Activated naive CD8-positive, alpha-beta T cell treated with anti-CD3 and anti-CD28 coated beads, Interleukin-2, amount 50 U/mL, for 24 hours (primary cell): ENCODE data around the gene ARHGEF16.

Experiments used
- ATAC-seq: fragments of 150-1000 bp; cut with Tn5 transposase; one replicate; pipeline ENCODE4 v1.10.0; 2021
- DNase-seq: peaks from one replicate; pipeline ENCODE4 v3.0.0; 2021
- H3K27ac Mint-ChIP-seq: one replicate; pipeline ENCODE4 v1.8.0; 2021; ENCODE audit warnings: mild to moderate bottlenecking, mixed read lengths
- H3K27me3 Mint-ChIP-seq: one replicate; pipeline ENCODE4 v1.8.0; 2021; ENCODE audit warnings: mixed read lengths
- H3K36me3 Mint-ChIP-seq: one replicate; pipeline ENCODE4 v1.8.0; 2021; ENCODE audit warnings: low read depth, mixed read lengths
- H3K4me1 Mint-ChIP-seq: one replicate; pipeline ENCODE4 v1.8.0; 2021; ENCODE audit warnings: mixed read lengths
- H3K4me3 Mint-ChIP-seq: one replicate; pipeline ENCODE4 v1.8.0; 2021; ENCODE audit warnings: mild to moderate bottlenecking, moderate library complexity, mixed read lengths
- H3K9me3 Mint-ChIP-seq: one replicate; pipeline ENCODE4 v1.8.0; 2021; ENCODE audit warnings: mixed read lengths

The ARHGEF16 gene

GRCh38 chr1:3470650-3471355 lies 16.3 kb downstream of the ARHGEF16 start:
- DNase-seq (no peak), ATAC-seq (no peak)
- Mint-ChIP-seq H3K9me3 (no peaks in the 10 kb centered on the region), H3K36me3 (no peaks in the 10 kb centered on the region), H3K27me3 (no peaks in the 10 kb centered on the region), H3K4me1 (no peaks in the 10 kb centered on the region), H3K4me3 (no peak overlapping the region), H3K27ac (no peak overlapping the region)

- H3K4me3 Mint-ChIP-seq: no peak overlapping the region
- DNase-seq (no peak), ATAC-seq (no peak)
- H3K27me3 Mint-ChIP-seq: no peaks in the 10 kb centered on the region
- no peak overlapping the region for H3K27ac Mint-ChIP-seq
- no peaks in the 10 kb centered on the region for H3K9me3 Mint-ChIP-seq
- H3K4me1 Mint-ChIP-seq: no peaks in the 10 kb centered on the region
- H3K36me3 Mint-ChIP-seq: no peaks in the 10 kb centered on the region
These were observed 17.1 kb downstream of the ARHGEF16 start for GRCh38 chr1:3471356-3472087.

GRCh38 chr1:3472088-3472850 lies 17.8 kb downstream of the ARHGEF16 start:
- ATAC-seq: no peak
- DNase-seq: no peak

GRCh38 chr1:3472906-3473305 lies 18.4 kb downstream of the ARHGEF16 start:
- ATAC-seq: no peak

More at GRCh38 chr1:3472088-3472850, 17.8 kb downstream of the ARHGEF16 start:
- Mint-ChIP-seq H3K4me3 (no peak overlapping the region), H3K27me3 (no peaks in the 10 kb centered on the region), H3K27ac (no peak overlapping the region), H3K4me1 (no peaks in the 10 kb centered on the region), H3K9me3 (no peaks in the 10 kb centered on the region), H3K36me3 (no peaks in the 10 kb centered on the region)

GRCh38 chr1:3473381-3473844 lies 18.9 kb downstream of the ARHGEF16 start:
- no peak overlapping the region for H3K27ac Mint-ChIP-seq
- no peaks in the 10 kb centered on the region for H3K36me3 Mint-ChIP-seq
- H3K9me3 Mint-ChIP-seq: no peaks in the 10 kb centered on the region
- H3K4me1 Mint-ChIP-seq: no peaks in the 10 kb centered on the region
- no peaks in the 10 kb centered on the region for H3K27me3 Mint-ChIP-seq
- no peak for ATAC-seq
- H3K4me3 Mint-ChIP-seq: no peak overlapping the region
- DNase-seq: no peak

More at GRCh38 chr1:3472906-3473305, 18.4 kb downstream of the ARHGEF16 start:
- Mint-ChIP-seq H3K27ac (no peak overlapping the region), H3K4me3 (no peak overlapping the region), H3K9me3 (no peaks in the 10 kb centered on the region), H3K36me3 (no peaks in the 10 kb centered on the region), H3K4me1 (no peaks in the 10 kb centered on the region), H3K27me3 (no peaks in the 10 kb centered on the region)
- DNase-seq: no peak

- no peaks in the 10 kb centered on the region for H3K9me3 Mint-ChIP-seq
- DNase-seq (no peak), ATAC-seq (no peak)
- no peaks in the 10 kb centered on the region for H3K27me3 Mint-ChIP-seq
- H3K27ac Mint-ChIP-seq: no peak overlapping the region
- no peaks in the 10 kb centered on the region for H3K4me1 Mint-ChIP-seq
- H3K36me3 Mint-ChIP-seq: no peaks in the 10 kb centered on the region
- H3K4me3 Mint-ChIP-seq: no peak overlapping the region
These were observed 19.6 kb downstream of the ARHGEF16 start for GRCh38 chr1:3474016-3474415.

GRCh38 chr1:3474421-3474820 lies 20.0 kb downstream of the ARHGEF16 start:
- no peaks in the 10 kb centered on the region for H3K4me1 Mint-ChIP-seq
- no peak overlapping the region for H3K4me3 Mint-ChIP-seq
- ATAC-seq: no peak
- no peaks in the 10 kb centered on the region for H3K9me3 Mint-ChIP-seq
- H3K27me3 Mint-ChIP-seq: no peaks in the 10 kb centered on the region
- H3K27ac Mint-ChIP-seq: no peak overlapping the region
- no peaks in the 10 kb centered on the region for H3K36me3 Mint-ChIP-seq
- DNase-seq: no peak

GRCh38 chr1:3475839-3476573 lies 21.5 kb downstream of the ARHGEF16 start:
- Mint-ChIP-seq H3K27ac (no peak overlapping the region), H3K9me3 (no peaks in the 10 kb centered on the region), H3K36me3 (no peaks in the 10 kb centered on the region), H3K27me3 (no peaks in the 10 kb centered on the region), H3K4me1 (no peaks in the 10 kb centered on the region), H3K4me3 (no peak overlapping the region)
- ATAC-seq: no peak
- DNase-seq: no peak

- Mint-ChIP-seq H3K27ac (no peak overlapping the region), H3K4me1 (no peaks in the 10 kb centered on the region), H3K27me3 (no peaks in the 10 kb centered on the region), H3K9me3 (no peaks in the 10 kb centered on the region), H3K36me3 (no peaks in the 10 kb centered on the region), H3K4me3 (no peak overlapping the region)
- DNase-seq: no peak
- ATAC-seq: no peak
These were observed 22.2 kb downstream of the ARHGEF16 start for GRCh38 chr1:3476666-3477065.

GRCh38 chr1:3477241-3477995 lies 23.0 kb downstream of the ARHGEF16 start:
- DNase-seq: no peak
- no peaks in the 10 kb centered on the region for H3K27me3 Mint-ChIP-seq
- H3K36me3 Mint-ChIP-seq: no peaks in the 10 kb centered on the region
- H3K9me3 Mint-ChIP-seq: no peaks in the 10 kb centered on the region
- no peak for ATAC-seq
- no peaks in the 10 kb centered on the region for H3K4me1 Mint-ChIP-seq
- no peak overlapping the region for H3K4me3 Mint-ChIP-seq
- H3K27ac Mint-ChIP-seq: no peak overlapping the region

- no peaks in the 10 kb centered on the region for H3K36me3 Mint-ChIP-seq
- no peaks in the 10 kb centered on the region for H3K9me3 Mint-ChIP-seq
- no peak overlapping the region for H3K4me3 Mint-ChIP-seq
- no peaks in the 10 kb centered on the region for H3K4me1 Mint-ChIP-seq
- no peak overlapping the region for H3K27ac Mint-ChIP-seq
- DNase-seq (no peak), ATAC-seq (no peak)
- no peaks in the 10 kb centered on the region for H3K27me3 Mint-ChIP-seq
These were observed 23.7 kb downstream of the ARHGEF16 start for GRCh38 chr1:3478187-3478586.

- ATAC-seq: no peak
- no peak for DNase-seq
- Mint-ChIP-seq H3K27me3 (peaks cover 2% of the 10 kb centered on the region), H3K4me3 (no peak overlapping the region), H3K27ac (no peak overlapping the region), H3K9me3 (no peaks in the 10 kb centered on the region), H3K36me3 (no peaks in the 10 kb centered on the region), H3K4me1 (no peaks in the 10 kb centered on the region)
These were observed 25.3 kb downstream of the ARHGEF16 start for GRCh38 chr1:3479511-3480368.

GRCh38 chr1:3480369-3480719 lies 25.9 kb downstream of the ARHGEF16 start:
- no peaks in the 10 kb centered on the region for H3K9me3 Mint-ChIP-seq
- H3K36me3 Mint-ChIP-seq: no peaks in the 10 kb centered on the region
- no peak overlapping the region for H3K27ac Mint-ChIP-seq
- peaks cover 2% of the 10 kb centered on the region for H3K27me3 Mint-ChIP-seq
- DNase-seq: no peak
- ATAC-seq: no peak
- no peak overlapping the region for H3K4me3 Mint-ChIP-seq
- H3K4me1 Mint-ChIP-seq: no peaks in the 10 kb centered on the region
